ENCODE measurements around the gene NRP1. TPM values are rescaled to one million over a fixed set of nuclear protein-coding genes. Genes with fewer than 3 reads are reported as not detected.
"Not testable (repeated sequence)": the region's sequence is repeated elsewhere in the genome, so short reads cannot be mapped to it uniquely, and the experiment has no call there.

Gene NRP1
- total RNA-seq, 2 donors from 2014 or later: 110 to 121 TPM

GRCh38 chr10:33152750-33153149 is 181.7 kb downstream of the NRP1 start:
- ATAC-seq: no peak
- DNase-seq: no peak
- intact Hi-C loops (cut with DNase I): no loop called here

- peak; percentile 38 for DNase-seq
- intact Hi-C loops (cut with DNase I): no loop called here
Measured at GRCh38 chr10:33152146-33152545, 182.3 kb downstream of the NRP1 start.

GRCh38 chr10:33151344-33151864 is 183.1 kb downstream of the NRP1 start:
- no peak for ATAC-seq
- intact Hi-C loops (cut with DNase I): no loop called here
- DNase-seq: no peak

More at GRCh38 chr10:33152146-33152545, 182.3 kb downstream of the NRP1 start:
- peak; percentile 65 to 69 for ATAC-seq

GRCh38 chr10:33150889-33151288 is 183.6 kb downstream of the NRP1 start:
- intact Hi-C loops (cut with DNase I): no loop called here
- no peak for DNase-seq
- no peak for ATAC-seq

GRCh38 chr10:33150146-33150545 is 184.3 kb downstream of the NRP1 start:
- intact Hi-C loops (cut with DNase I): no loop called here
- DNase-seq (no peak), ATAC-seq (no peak)

- ATAC-seq (no peak), DNase-seq (no peak)
- intact Hi-C loops (cut with DNase I): no loop called here
Measured at GRCh38 chr10:33147013-33147310, 187.5 kb downstream of the NRP1 start.

GRCh38 chr10:33146189-33147012 is 188.1 kb downstream of the NRP1 start:
- no peak for ATAC-seq
- DNase-seq: no peak
- intact Hi-C loops (cut with DNase I): no loop called here

GRCh38 chr10:33145451-33146188 is 188.8 kb downstream of the NRP1 start:
- ATAC-seq (peak in 1 of 2 donors; percentile 11), DNase-seq (no peak)
- intact Hi-C loops (cut with DNase I): no loop called here

- DNase-seq (no peak), ATAC-seq (peak in 1 of 2 donors; percentile 60)
- intact Hi-C loops (cut with DNase I): no loop called here
Measured at GRCh38 chr10:33143160-33143728, 191.2 kb downstream of the NRP1 start.

GRCh38 chr10:33142295-33142694 is 192.2 kb downstream of the NRP1 start:
- ATAC-seq (peak; percentile 60 to 84), DNase-seq (no peak)

GRCh38 chr10:33141251-33141650 is 193.2 kb downstream of the NRP1 start:
- intact Hi-C loops (cut with DNase I): no loop called here
- DNase-seq (no peak), ATAC-seq (no peak)

More at GRCh38 chr10:33142295-33142694, 192.2 kb downstream of the NRP1 start:
- intact Hi-C loops (cut with DNase I): no loop called here

- no peak for DNase-seq
- ATAC-seq: peak; percentile 42 to 54
- intact Hi-C loops (cut with DNase I): no loop called here
Measured at GRCh38 chr10:33139181-33139646, 195.3 kb downstream of the NRP1 start.

- ATAC-seq; intact Hi-C loops (cut with DNase I); DNase-seq: not testable (repeated sequence)
Measured at GRCh38 chr10:33138686-33139085, 195.8 kb downstream of the NRP1 start.

GRCh38 chr10:33137356-33138005 is 197.0 kb downstream of the NRP1 start:
- ATAC-seq: no peak
- DNase-seq: no peak
- intact Hi-C loops (cut with DNase I): no loop called here

- DNase-seq: no peak
- peak in 1 of 2 donors; percentile 9 for ATAC-seq
- intact Hi-C loops (cut with DNase I): no loop called here
Measured at GRCh38 chr10:33136781-33137180, 197.7 kb downstream of the NRP1 start.

- DNase-seq (no peak), ATAC-seq (no peak)
- intact Hi-C loops (cut with DNase I): no loop called here
Measured at GRCh38 chr10:33136271-33136670, 198.2 kb downstream of the NRP1 start.

- peak; percentile 50 for DNase-seq
- intact Hi-C loops (cut with DNase I): no loop called here
- peak; percentile 58 to 84 for ATAC-seq
Measured at GRCh38 chr10:33134011-33134751, 200.3 kb downstream of the NRP1 start.

- ATAC-seq (no peak), DNase-seq (no peak)
- intact Hi-C loops (cut with DNase I): no loop called here
Measured at GRCh38 chr10:33133557-33133956, 200.9 kb downstream of the NRP1 start.

- intact Hi-C loops (cut with DNase I): no loop called here
- ATAC-seq: no peak
Measured at GRCh38 chr10:33132626-33133025, 201.8 kb downstream of the NRP1 start.

More at GRCh38 chr10:33132626-33133025, 201.8 kb downstream of the NRP1 start:
- no peak for DNase-seq

Measured in left cardiac atrium (tissue), 4 donors.